Measurements from ENCODE around the gene KXD1. TPM values are rescaled to one million over a fixed set of nuclear protein-coding genes. Genes with fewer than 3 reads are reported as not detected.

The KXD1 gene
- total and polyA plus RNA-seq, 7 donors = 84.9 to 122 (median 118) TPM

DNA sequence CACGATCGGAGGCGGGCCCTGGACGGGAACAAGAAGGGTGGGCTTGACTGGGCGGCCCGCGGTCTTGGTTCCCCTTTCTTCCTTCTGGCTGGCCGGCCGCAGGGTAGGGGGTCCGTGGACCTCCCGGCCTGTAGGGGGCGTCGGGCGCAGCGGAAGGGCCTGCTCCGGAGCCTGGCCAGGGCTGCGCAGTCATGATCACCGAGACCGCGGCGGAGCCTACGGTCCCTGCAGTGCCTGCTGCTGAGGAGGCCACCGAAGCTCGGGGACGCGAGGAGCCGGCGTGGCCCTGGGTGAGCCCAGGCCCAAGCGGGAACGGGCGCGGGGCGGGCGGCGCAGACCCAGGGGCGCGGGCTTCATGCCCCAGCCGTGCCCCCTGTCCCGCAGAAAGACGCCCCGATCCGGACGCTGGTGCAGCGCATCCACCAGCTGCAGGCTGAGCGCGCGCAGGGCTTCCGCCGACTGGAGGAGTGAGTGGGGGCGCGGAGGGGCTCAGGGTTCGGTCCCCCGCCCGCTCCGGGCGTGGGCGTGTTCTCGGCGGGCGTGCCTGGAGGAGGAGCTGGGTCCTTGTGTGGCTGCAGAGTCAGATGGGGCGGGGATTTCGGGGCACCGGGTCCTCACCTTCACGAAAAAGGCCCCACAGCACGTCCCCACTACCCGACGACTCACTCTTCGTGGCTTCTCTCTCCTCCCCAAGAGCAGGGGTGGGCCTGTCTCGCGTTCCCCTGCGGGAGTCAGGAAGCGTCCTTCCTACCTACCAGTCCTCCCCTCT, 31.1 kb downstream of the KXD1 start, which contains the start of gene REX1BD:
TSS of gene REX1BD (plus strand) at position 188 of the 769 bp plus-strand sequence. CDS start at position 192, 4 bp downstream.
- Histone ChIP-seq H3K9me3 (no peaks in the 10 kb centered on the region), H3K4me1 (peaks cover 0 to 34% (median 25%) of the 10 kb centered on the region in 4 donors), H3K4me3 (peak within 1 kb of the TSS; percentile 78 to 93 (median 85)), H3K27me3 (no peaks in the 10 kb centered on the region), H3K27ac (peak within 1 kb of the TSS; percentile 86 to 93 (median 90)), H3K36me3 (peaks cover 0 to 9% (median 4%) of the 10 kb centered on the region in 4 donors)
- peak; percentile 94 for DNase-seq
- no peak for TF ChIP-seq EP300 (IDR thresholded peaks at IDR 0.05)
- no peak for TF ChIP-seq POLR2A (IDR thresholded peaks at IDR 0.05)
- TF ChIP-seq POLR2AphosphoS5 (IDR thresholded peaks at IDR 0.05) = peak in 3 of 4 donors; percentile 52 to 65 (median 63)
- TF ChIP-seq, protein P1, sequence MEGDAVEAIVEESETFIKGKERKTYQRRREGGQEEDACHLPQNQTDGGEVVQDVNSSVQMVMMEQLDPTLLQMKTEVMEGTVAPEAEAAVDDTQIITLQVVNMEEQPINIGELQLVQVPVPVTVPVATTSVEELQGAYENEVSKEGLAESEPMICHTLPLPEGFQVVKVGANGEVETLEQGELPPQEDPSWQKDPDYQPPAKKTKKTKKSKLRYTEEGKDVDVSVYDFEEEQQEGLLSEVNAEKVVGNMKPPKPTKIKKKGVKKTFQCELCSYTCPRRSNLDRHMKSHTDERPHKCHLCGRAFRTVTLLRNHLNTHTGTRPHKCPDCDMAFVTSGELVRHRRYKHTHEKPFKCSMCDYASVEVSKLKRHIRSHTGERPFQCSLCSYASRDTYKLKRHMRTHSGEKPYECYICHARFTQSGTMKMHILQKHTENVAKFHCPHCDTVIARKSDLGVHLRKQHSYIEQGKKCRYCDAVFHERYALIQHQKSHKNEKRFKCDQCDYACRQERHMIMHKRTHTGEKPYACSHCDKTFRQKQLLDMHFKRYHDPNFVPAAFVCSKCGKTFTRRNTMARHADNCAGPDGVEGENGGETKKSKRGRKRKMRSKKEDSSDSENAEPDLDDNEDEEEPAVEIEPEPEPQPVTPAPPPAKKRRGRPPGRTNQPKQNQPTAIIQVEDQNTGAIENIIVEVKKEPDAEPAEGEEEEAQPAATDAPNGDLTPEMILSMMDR (IDR thresholded peaks at IDR 0.05) = peak; percentile 69 to 88 (median 76)
- intact Hi-C loops (cut with DNase I) = loop anchor here (5.0 kb wide), 3 partner anchors 94 to 244 kb away; partner anchors contain the start of genes CRTC1 and UPF1
- 0 to 1% methylated on average over 72 of the region's 72 CpGs for WGBS, 2 donors

DNA sequence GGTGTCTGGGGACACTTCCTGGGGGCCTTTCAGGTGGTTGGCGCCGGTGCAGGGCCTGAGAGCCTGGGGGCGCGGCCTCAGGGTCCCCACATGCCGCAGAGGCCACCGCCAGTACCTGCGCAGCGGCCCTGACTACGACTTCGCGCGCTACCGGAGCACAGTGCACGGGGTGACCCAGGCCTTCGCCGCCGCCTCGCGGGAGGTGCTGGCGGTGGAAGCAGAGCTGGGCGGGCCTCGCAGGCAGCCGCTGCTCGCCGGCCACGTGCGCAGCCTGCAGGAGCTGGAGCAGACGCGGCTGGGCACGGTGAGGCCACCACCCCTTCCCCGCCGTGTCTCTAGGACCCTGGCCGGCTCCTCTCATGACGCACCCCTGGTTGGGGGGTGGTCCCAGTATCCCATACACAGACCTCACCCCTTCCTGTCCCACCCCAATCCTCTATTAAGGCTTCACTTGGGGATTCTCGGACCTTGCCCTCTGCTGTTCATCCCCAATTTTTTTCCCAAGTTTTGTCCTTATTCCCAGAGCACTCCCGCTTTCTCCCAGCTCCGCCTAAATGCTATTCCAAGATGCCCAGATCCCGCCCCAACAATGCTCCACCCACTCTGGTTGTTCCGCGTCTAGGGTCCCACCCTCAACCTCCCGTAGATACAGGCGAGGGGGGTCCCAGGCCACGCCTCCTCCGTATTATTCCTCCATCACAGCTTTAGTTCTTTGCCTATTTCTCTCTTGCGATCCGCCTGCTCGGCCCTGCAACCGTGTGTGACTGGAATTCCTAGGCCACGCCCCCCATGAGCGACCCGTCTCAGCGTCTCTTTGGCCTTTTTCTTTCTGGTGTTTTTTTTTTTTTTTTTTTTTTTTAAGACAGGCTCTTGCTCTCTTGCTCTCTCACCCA, 32.0 kb downstream of the KXD1 start:
- Histone ChIP-seq H3K27me3 (no peaks in the 10 kb centered on the region), H3K9me3 (no peaks in the 10 kb centered on the region), H3K27ac (peak overlapping the region; percentile 86 to 93 (median 90)), H3K4me3 (peak overlapping the region; percentile 78 to 93 (median 85)), H3K36me3 (peaks cover 0 to 9% (median 4%) of the 10 kb centered on the region in 4 donors), H3K4me1 (peaks cover 0 to 41% (median 33%) of the 10 kb centered on the region in 4 donors)
- 16 to 26% methylated on average over 52 of the region's 52 CpGs for WGBS, 2 donors
- intact Hi-C loops (cut with DNase I) = loop anchor here (5.0 kb wide), 3 partner anchors 93 to 243 kb away; partner anchors contain the start of genes CRTC1 and UPF1
- TF ChIP-seq, protein P1 (IDR thresholded peaks at IDR 0.05) = peak in 2 of 4 experiments; percentile 30
- TF ChIP-seq EP300 (IDR thresholded peaks at IDR 0.05) = no peak
- TF ChIP-seq POLR2A (IDR thresholded peaks at IDR 0.05) = no peak
- TF ChIP-seq POLR2AphosphoS5 (IDR thresholded peaks at IDR 0.05) = no peak
- DNase-seq = peak; percentile 85

DNA sequence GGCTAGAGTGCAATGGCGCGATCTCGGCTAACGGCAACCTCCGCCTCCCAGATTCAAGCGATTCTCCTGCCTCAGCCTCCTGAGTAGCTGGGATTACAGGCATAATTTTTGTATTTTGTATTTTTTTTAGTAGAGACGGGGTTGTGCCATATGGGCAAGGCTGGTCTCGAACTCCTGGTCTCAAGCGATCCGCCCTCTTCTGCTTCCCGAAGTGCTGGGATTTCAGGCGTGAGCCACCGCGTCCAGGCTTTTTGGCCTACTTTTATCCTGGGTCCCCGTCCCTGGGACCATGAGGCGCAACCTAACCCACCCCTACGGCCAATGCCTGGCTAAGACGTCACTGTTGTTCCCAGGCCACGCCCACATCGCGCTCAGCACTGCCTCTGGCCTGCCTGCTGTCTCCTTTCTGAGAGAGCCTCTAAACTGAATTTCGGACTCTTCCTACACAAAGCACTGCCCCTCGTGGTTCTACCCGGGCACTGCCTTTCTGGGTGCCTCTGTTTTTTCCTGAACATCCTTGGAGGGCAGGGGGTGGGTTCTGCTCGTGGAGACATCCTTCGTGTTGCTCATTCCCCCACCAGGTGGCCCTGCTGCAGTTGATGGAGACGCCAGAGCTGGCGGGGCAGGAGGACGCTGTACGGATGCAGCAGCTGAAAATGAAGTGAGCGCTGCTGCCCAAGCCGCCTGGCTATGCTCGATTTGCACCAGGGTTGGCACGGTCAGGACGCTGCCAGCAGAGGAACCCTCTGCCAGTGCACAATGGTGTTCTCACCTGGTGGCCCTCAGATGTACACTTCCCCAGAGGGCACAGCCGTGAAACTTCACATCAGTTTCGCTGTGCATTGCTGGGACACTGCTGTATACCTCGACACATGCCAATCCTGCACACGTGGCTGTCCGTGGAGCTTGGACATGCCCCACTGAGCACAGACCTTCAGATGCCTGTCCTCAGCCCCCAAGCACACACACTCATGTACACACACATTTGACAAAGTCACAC, 32.9 kb downstream of the KXD1 start:
- peaks cover 0 to 9% (median 4%) of the 10 kb centered on the region in 4 donors for H3K36me3 ChIP-seq
- no peaks in the 10 kb centered on the region for H3K9me3 ChIP-seq
- intact Hi-C loops (cut with DNase I) = no loop called here
- peak overlapping the region in 1 of 4 donors; percentile 78 for H3K4me3 ChIP-seq
- H3K27me3 ChIP-seq = peaks cover 0 to 3% (median 0%) of the 10 kb centered on the region in 3 donors
- TF ChIP-seq EP300 (IDR thresholded peaks at IDR 0.05) = no peak
- TF ChIP-seq, protein P1 (IDR thresholded peaks at IDR 0.05) = peak in 1 of 4 experiments; percentile 39
- H3K4me1 ChIP-seq = peaks cover 0 to 49% (median 42%) of the 10 kb centered on the region in 4 donors
- 84 to 92% methylated on average over 40 of the region's 40 CpGs for WGBS, 2 donors
- peak; percentile 81 for DNase-seq
- peak overlapping the region; percentile 86 to 93 (median 90) for H3K27ac ChIP-seq

All from sigmoid colon (tissue), 7 donors.